Astrocyte (in vitro differentiated cells and primary cell): Measurements from ENCODE around the gene FA2H. TPM values are rescaled to one million over a fixed set of nuclear protein-coding genes. Genes with fewer than 3 reads are reported as not detected.

Source experiments
- DNase-seq: peaks from one replicate; pipeline ENCODE4 v3.0.0-alpha.2; 2010; ENCODE audit warnings: low read depth
- FAIRE-seq: peaks from 2 replicates; lab custom pipeline; 2011; peaks lifted over from hg19 to GRCh38; lab: Jason Lieb, UNC
- H2AFZ ChIP-seq: 2 replicates; pipeline ENCODE4 v1.6.0; 2012; ENCODE audit warnings: low read depth, low read length, inconsistent platforms
- H3K27ac ChIP-seq: 2 replicates; pipeline ENCODE4 v1.5.1; 2011; ENCODE audit warnings: low read depth, low read length, inconsistent platforms
- H3K27me3 ChIP-seq: 2 replicates; pipeline ENCODE4 v1.6.0; 2011; ENCODE audit warnings: low read length, inconsistent platforms; ENCODE audit not compliant: insufficient read depth
- H3K36me3 ChIP-seq: 2 replicates; pipeline ENCODE4 v1.5.1; 2011; ENCODE audit warnings: low read length, inconsistent platforms; ENCODE audit not compliant: insufficient read depth
- H3K4me1 ChIP-seq: 2 replicates; pipeline ENCODE4 v1.5.1; 2011; ENCODE audit warnings: low read length, inconsistent platforms; ENCODE audit not compliant: insufficient read depth
- H3K4me2 ChIP-seq: 2 replicates; pipeline ENCODE4 v1.6.0; 2012; ENCODE audit warnings: low read length, inconsistent platforms
- H3K4me3 ChIP-seq: 2 replicates; pipeline ENCODE4 v1.5.1; 2011; ENCODE audit warnings: low read depth, mild to moderate bottlenecking, low read length, inconsistent platforms; ENCODE audit not compliant: insufficient read depth
- H3K79me2 ChIP-seq: 2 replicates; pipeline ENCODE4 v1.6.0; 2012; ENCODE audit warnings: mild to moderate bottlenecking, low read length, inconsistent platforms; ENCODE audit not compliant: insufficient read depth
- H3K9ac ChIP-seq: 2 replicates; pipeline ENCODE4 v1.6.0; 2012; ENCODE audit warnings: mild to moderate bottlenecking, low read length, inconsistent platforms
- H3K9me3 ChIP-seq: 2 replicates; pipeline ENCODE4 v1.5.1; 2012; ENCODE audit warnings: low read depth, mild to moderate bottlenecking, low read length, inconsistent platforms; ENCODE audit not compliant: insufficient read depth
- H4K20me1 ChIP-seq: 2 replicates; pipeline ENCODE4 v1.6.0; 2012; ENCODE audit warnings: low read length, inconsistent platforms; ENCODE audit not compliant: insufficient read depth
- H3K27ac Mint-ChIP-seq: one replicate; pipeline ENCODE4 v1.8.0; 2021; ENCODE audit warnings: mild to moderate bottlenecking, mixed read lengths; ENCODE audit not compliant: unreplicated experiment
- H3K27me3 Mint-ChIP-seq: one replicate; pipeline ENCODE4 v1.8.0; 2021; ENCODE audit warnings: low read depth, mixed read lengths; ENCODE audit not compliant: unreplicated experiment
- H3K36me3 Mint-ChIP-seq: one replicate; pipeline ENCODE4 v1.8.0; 2021; ENCODE audit warnings: low read depth, mixed read lengths; ENCODE audit not compliant: unreplicated experiment
- H3K4me1 Mint-ChIP-seq: one replicate; pipeline ENCODE4 v1.8.0; 2021; ENCODE audit warnings: low read depth, mixed read lengths; ENCODE audit not compliant: unreplicated experiment
- H3K4me3 Mint-ChIP-seq: one replicate; pipeline ENCODE4 v1.8.0; 2021; ENCODE audit warnings: mild to moderate bottlenecking, moderate library complexity, mixed read lengths; ENCODE audit not compliant: unreplicated experiment
- H3K9me3 Mint-ChIP-seq: one replicate; pipeline ENCODE4 v1.8.0; 2021; ENCODE audit warnings: mild to moderate bottlenecking, mixed read lengths; ENCODE audit not compliant: unreplicated experiment
- EZH2 ChIP-seq: IDR thresholded peaks from 2 replicates; pipeline ENCODE4 v1.6.1; 2012; ENCODE audit warnings: mild to moderate bottlenecking, low read length, inconsistent platforms; ENCODE audit not compliant: insufficient read depth
- total RNA-seq: library from RNA; stranded (reverse); gene quantifications from 2 replicates; pipeline ENCODE4 v1.2.1, GENCODE V29; 2021
- TF ChIP-seq, protein P1 (sequence below): IDR thresholded peaks from 2 replicates; pipeline ENCODE4 v1.5.1; 2011; ENCODE audit warnings: low read depth, mild to moderate bottlenecking, inconsistent platforms, low read length, moderate library complexity; ENCODE audit not compliant: insufficient read depth

The FA2H gene
- total RNA-seq, 1 donor from 2014 or later = 0.14 TPM

DNA sequence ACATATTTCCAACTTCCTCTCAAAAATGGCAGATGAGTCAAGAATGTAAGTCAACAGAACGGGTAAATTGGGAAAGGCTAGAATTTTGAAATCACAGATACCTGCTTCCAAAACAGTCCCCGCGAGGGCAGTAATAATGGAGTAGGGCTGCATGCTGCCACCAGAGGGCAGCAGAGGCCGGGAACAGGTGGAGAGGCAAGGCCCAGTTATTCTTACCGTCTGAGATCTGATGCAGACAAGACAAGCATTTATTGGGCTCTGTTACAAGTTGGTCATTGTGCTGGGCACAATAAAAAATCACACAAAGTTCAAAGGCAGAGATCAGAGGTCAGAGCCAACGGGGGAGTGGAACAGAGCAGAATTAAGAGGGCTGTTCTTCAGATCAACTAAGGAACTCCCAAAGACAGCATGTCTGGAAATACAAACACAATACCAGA is 65.2 kb downstream of the FA2H start:
- Mint-ChIP-seq H3K36me3 (no peaks in the 10 kb centered on the region), H3K9me3 (no peaks in the 10 kb centered on the region), H3K4me3 (no peak overlapping the region), H3K4me1 (no peaks in the 10 kb centered on the region), H3K27me3 (peaks cover 28% of the 10 kb centered on the region), H3K27ac (no peak overlapping the region)
- Histone ChIP-seq H3K9ac (no peak overlapping the region), H3K4me3 (no peak overlapping the region), H3K9me3 (no peaks in the 10 kb centered on the region), H3K27ac (no peak overlapping the region), H3K27me3 (peaks cover 10% of the 10 kb centered on the region), H3K4me2 (no peak overlapping the region), H4K20me1 (no peaks in the 10 kb centered on the region), H3K4me1 (no peaks in the 10 kb centered on the region), H3K36me3 (no peaks in the 10 kb centered on the region), H3K79me2 (no peaks in the 10 kb centered on the region), H2AFZ (no peak overlapping the region)
- peak; percentile 21 for DNase-seq
- peak; percentile 66 for FAIRE-seq
- TF ChIP-seq, protein P1, sequence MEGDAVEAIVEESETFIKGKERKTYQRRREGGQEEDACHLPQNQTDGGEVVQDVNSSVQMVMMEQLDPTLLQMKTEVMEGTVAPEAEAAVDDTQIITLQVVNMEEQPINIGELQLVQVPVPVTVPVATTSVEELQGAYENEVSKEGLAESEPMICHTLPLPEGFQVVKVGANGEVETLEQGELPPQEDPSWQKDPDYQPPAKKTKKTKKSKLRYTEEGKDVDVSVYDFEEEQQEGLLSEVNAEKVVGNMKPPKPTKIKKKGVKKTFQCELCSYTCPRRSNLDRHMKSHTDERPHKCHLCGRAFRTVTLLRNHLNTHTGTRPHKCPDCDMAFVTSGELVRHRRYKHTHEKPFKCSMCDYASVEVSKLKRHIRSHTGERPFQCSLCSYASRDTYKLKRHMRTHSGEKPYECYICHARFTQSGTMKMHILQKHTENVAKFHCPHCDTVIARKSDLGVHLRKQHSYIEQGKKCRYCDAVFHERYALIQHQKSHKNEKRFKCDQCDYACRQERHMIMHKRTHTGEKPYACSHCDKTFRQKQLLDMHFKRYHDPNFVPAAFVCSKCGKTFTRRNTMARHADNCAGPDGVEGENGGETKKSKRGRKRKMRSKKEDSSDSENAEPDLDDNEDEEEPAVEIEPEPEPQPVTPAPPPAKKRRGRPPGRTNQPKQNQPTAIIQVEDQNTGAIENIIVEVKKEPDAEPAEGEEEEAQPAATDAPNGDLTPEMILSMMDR = peak; percentile 99
- TF ChIP-seq EZH2 = no peak

DNA sequence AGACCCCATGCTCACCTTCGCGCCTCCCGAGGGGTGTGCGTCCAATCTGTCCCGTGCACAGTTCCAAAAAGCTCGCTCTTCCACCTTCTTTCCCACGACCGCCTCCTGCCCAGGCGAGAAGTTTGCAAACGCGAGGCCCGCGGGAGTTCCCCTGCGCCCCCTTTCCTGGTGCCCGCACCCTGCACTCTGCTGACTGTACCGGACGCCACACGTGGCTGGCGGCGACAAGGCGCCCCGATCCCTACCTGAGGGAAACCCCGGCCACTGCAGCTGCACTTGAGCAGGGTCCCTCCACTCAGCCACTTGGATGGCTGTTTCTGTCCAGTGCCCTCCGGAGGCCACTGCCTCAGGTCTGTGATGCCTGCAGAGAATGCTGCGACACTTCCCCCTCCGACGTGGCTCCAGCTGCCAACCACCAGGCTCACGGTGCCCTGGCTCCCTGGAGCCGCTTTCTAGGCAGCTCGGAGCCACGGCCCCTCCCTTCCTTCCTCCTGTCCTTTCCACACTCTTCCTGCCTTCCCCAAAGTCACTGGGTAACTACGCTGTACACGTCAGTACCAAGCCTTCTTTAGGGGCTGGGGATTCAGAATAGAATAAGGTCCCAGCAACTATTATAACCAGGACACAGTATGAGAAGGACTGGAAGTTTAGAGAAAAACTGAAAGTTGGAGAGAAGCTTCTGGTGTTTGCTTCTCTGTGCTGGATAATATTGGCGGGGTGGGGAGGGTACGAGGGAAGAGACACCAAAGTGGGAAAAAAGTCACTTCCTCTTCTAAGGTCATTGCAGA is 74.0 kb downstream of the FA2H start, which contains the start of gene MLKL:
TSS of gene MLKL (minus strand) at position 425 of the 788 bp plus-strand sequence. CDS start 5,105 bp downstream, outside the sequence.
- H3K27ac ChIP-seq = peak within 1 kb of the TSS; percentile 67
- no peaks in the 10 kb centered on the region for H4K20me1 ChIP-seq
- Mint-ChIP-seq H3K36me3 (no peaks in the 10 kb centered on the region), H3K9me3 (no peaks in the 10 kb centered on the region), H3K27ac (peak within 1 kb of the TSS; percentile 84), H3K4me1 (peaks cover 1% of the 10 kb centered on the region), H3K27me3 (no peaks in the 10 kb centered on the region), H3K4me3 (peak within 1 kb of the TSS; percentile 88)
- H3K79me2 ChIP-seq = peaks cover 10% of the 10 kb centered on the region
- H3K36me3 ChIP-seq = no peaks in the 10 kb centered on the region
- H2AFZ ChIP-seq = peak within 1 kb of the TSS; percentile 99
- peak within 1 kb of the TSS; percentile 84 for H3K9ac ChIP-seq
- H3K4me3 ChIP-seq = peak within 1 kb of the TSS; percentile 92
- TF ChIP-seq EZH2 = no peak
- TF ChIP-seq, protein P1 = no peak
- no peaks in the 10 kb centered on the region for H3K9me3 ChIP-seq
- peak within 1 kb of the TSS; percentile 97 for H3K4me2 ChIP-seq
- DNase-seq (peak; percentile 38), FAIRE-seq (no peak)
- peaks cover 5% of the 10 kb centered on the region for H3K4me1 ChIP-seq
- H3K27me3 ChIP-seq = no peaks in the 10 kb centered on the region

DNA sequence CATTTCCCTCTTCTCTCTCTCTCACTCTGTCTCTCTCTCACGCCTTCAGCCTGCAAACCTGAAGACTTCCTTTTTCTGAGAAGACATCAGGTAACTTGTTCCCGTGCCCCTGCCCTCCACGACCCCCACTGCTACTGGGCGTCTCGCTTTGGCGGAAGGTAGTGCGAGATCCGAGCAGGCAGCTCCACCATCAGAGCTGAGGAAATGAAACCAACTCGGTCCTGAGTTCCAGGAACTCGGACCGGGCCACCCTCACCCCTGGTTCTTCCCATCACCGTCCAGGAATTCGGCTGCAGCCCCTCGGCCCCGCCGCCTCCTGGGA is 74.5 kb downstream of the FA2H start:
- H3K4me3 Mint-ChIP-seq = peak overlapping the region; percentile 88
- DNase-seq (no peak), FAIRE-seq (no peak)
- Histone ChIP-seq H3K4me3 (peak overlapping the region; percentile 92), H3K36me3 (no peaks in the 10 kb centered on the region), H3K9ac (peak overlapping the region; percentile 84), H2AFZ (peak overlapping the region; percentile 99), H3K4me2 (peak overlapping the region; percentile 97), H3K27ac (peak overlapping the region; percentile 67), H3K79me2 (peaks cover 10% of the 10 kb centered on the region), H3K9me3 (no peaks in the 10 kb centered on the region), H4K20me1 (no peaks in the 10 kb centered on the region), H3K4me1 (peaks cover 5% of the 10 kb centered on the region), H3K27me3 (no peaks in the 10 kb centered on the region)
- H3K27ac Mint-ChIP-seq = peak overlapping the region; percentile 84
- H3K27me3 Mint-ChIP-seq = no peaks in the 10 kb centered on the region
- no peaks in the 10 kb centered on the region for H3K36me3 Mint-ChIP-seq
- H3K4me1 Mint-ChIP-seq = peaks cover 1% of the 10 kb centered on the region
- TF ChIP-seq, protein P1 = no peak
- TF ChIP-seq EZH2 = no peak
- no peaks in the 10 kb centered on the region for H3K9me3 Mint-ChIP-seq
